Esophagus muscularis mucosa (tissue), 4 donors: ENCODE data around the gene CCT3. TPM values are rescaled to one million over a fixed set of nuclear protein-coding genes. Genes with fewer than 3 reads are reported as not detected.

ENCODE experiments used
- DNase-seq: peaks from one replicate; pipeline ENCODE4 v3.0.0-alpha.2; 2017; ENCODE audit errors: extremely low spot score
- H3K27ac ChIP-seq, 4 donors: fragments of 200-600 bp; sonication (generic); replicated peaks in 1 of 4; 1 replicate in 3 of 4; 2 replicates in 1 of 4; pipeline ENCODE4 v1.5.1; 2016 to 2019; ENCODE audit warnings: mild to moderate bottlenecking in 1 of 4
- H3K27me3 ChIP-seq, 4 donors: fragments of 200-600 bp; sonication (generic); one replicate each; pipeline versions ENCODE4 v1.5.1 to v1.6.0; 2016 to 2019
- H3K36me3 ChIP-seq, 4 donors: fragments of 200-600 bp; sonication (generic); one replicate each; pipeline ENCODE4 v1.5.1; 2016 to 2019
- H3K4me1 ChIP-seq, 4 donors: fragments of 200-600 bp; sonication (generic); one replicate each; pipeline ENCODE4 v1.5.1; 2016 to 2019
- H3K4me3 ChIP-seq, 4 donors: fragments of 200-600 bp; sonication (generic); 1 replicate in 2 of 4; 2 replicates in 2 of 4; pipeline ENCODE4 v1.5.1; 2016 to 2019; ENCODE audit warnings: mild to moderate bottlenecking in 4 of 4, moderate library complexity in 1 of 4
- H3K9me3 ChIP-seq, 4 donors: fragments of 200-600 bp; sonication (generic); 1 replicate in 3 of 4; 2 replicates in 1 of 4; pipeline ENCODE4 v1.5.1; 2016 to 2019
- EP300 ChIP-seq: sonication (generic); formaldehyde crosslinking; IDR thresholded peaks from one replicate; pipeline ENCODE4 v1.6.1; 2017; ENCODE audit warnings: antibody characterized with exemption
- POLR2A ChIP-seq: fragments of 450-650 bp; IDR thresholded peaks from one replicate; pipeline ENCODE4 v1.6.1; 2017; ENCODE audit warnings: antibody characterized with exemption, moderate library complexity, mild to moderate bottlenecking, low read depth
- POLR2AphosphoS5 ChIP-seq, 2 donors: sonication (generic); formaldehyde crosslinking; IDR thresholded peaks; one replicate each; pipeline ENCODE4 v1.6.1; 2017; ENCODE audit warnings: antibody characterized with exemption in 2 of 2
- WGBS: methylation state at CpG from one replicate; pipeline ENCODE4 v1.1.5; 2018; 5-methylcytosine and 5-hydroxymethylcytosine counted together
- intact Hi-C: fragments of 100-400 bp; cut with DNase I; formaldehyde crosslinking; loops from one replicate; pipeline ENCODE4 v1.15.1; 2023
- total RNA-seq, 4 donors: library from RNA; depleted of rRNA; stranded (reverse); fragments of >200 nt; gene quantifications; one replicate each; pipeline versions ENCODE4 v1.1.0 to v1.2.1, GENCODE V29; 2016
- TF ChIP-seq, protein P1 (sequence below), 3 experiments: fragments of 200-600 bp in 2 of 3; fragments of 450-650 bp in 1 of 3; sonication (generic) in 2 of 3; IDR thresholded peaks; one replicate each; pipeline ENCODE4 v1.5.1; 2017 to 2019; ENCODE audit warnings: antibody characterized with exemption in 3 of 3, mild to moderate bottlenecking in 2 of 3, moderate library complexity in 1 of 3

CCT3 gene
- total RNA-seq, 4 donors from 2014 or later = 172 to 241 (median 222) TPM

GRCh38 chr1:156279837-156280236, 58.3 kb downstream of the CCT3 start:
- WGBS = 87% methylated on average over 3 of the region's 3 CpGs
- peaks cover 26 to 39% (median 34%) of the 10 kb centered on the region in 4 donors for H3K4me1 ChIP-seq

DNA sequence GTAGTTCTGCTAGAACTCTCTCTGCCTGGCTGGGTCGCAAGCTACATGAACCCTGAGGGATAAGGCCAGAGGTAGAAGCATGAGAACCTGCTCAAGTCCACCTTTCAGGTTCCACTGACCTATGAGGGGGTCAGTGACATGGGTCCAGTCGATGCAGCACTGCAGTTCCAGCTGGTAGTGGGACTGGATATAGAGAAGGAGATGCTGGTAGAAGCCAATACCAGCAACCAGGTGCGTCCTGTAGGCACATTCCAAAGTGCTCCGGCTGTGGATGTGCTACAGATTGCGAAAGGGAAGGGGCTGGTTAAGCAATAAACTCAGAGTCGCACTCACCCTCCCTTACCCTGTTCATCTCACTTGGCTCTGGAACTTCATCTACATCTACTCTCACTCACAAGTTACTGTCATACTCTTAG, 61.1 kb downstream of the CCT3 start:
- no peak overlapping the region for H3K4me3 ChIP-seq
- peaks cover 60 to 77% (median 74%) of the 10 kb centered on the region in 4 donors for H3K36me3 ChIP-seq
- peaks cover 13 to 22% (median 22%) of the 10 kb centered on the region in 4 donors for H3K4me1 ChIP-seq
- no peaks in the 10 kb centered on the region for H3K9me3 ChIP-seq
- H3K27ac ChIP-seq = peak overlapping the region in 1 of 4 donors; percentile 45
- WGBS = 76% methylated on average over 6 of the region's 6 CpGs
- no peaks in the 10 kb centered on the region for H3K27me3 ChIP-seq
- no peak for DNase-seq
- TF ChIP-seq POLR2A (no peak), EP300 (no peak), POLR2AphosphoS5 (IDR thresholded peaks at IDR 0.05) (no peak)
- TF ChIP-seq, protein P1, sequence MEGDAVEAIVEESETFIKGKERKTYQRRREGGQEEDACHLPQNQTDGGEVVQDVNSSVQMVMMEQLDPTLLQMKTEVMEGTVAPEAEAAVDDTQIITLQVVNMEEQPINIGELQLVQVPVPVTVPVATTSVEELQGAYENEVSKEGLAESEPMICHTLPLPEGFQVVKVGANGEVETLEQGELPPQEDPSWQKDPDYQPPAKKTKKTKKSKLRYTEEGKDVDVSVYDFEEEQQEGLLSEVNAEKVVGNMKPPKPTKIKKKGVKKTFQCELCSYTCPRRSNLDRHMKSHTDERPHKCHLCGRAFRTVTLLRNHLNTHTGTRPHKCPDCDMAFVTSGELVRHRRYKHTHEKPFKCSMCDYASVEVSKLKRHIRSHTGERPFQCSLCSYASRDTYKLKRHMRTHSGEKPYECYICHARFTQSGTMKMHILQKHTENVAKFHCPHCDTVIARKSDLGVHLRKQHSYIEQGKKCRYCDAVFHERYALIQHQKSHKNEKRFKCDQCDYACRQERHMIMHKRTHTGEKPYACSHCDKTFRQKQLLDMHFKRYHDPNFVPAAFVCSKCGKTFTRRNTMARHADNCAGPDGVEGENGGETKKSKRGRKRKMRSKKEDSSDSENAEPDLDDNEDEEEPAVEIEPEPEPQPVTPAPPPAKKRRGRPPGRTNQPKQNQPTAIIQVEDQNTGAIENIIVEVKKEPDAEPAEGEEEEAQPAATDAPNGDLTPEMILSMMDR (IDR thresholded peaks at IDR 0.05) = no peak
- intact Hi-C loops = no loop called here

More at GRCh38 chr1:156279837-156280236, 58.3 kb downstream of the CCT3 start:
- no peaks in the 10 kb centered on the region for H3K9me3 ChIP-seq
- intact Hi-C loops = no loop called here
- DNase-seq = no peak
- peaks cover 33 to 49% (median 45%) of the 10 kb centered on the region in 4 donors for H3K36me3 ChIP-seq
- no peaks in the 10 kb centered on the region for H3K27me3 ChIP-seq
- H3K27ac ChIP-seq = no peak overlapping the region
- TF ChIP-seq, protein P1 (IDR thresholded peaks at IDR 0.05) = no peak
- TF ChIP-seq POLR2A (no peak), POLR2AphosphoS5 (IDR thresholded peaks at IDR 0.05) (no peak), EP300 (no peak)
- H3K4me3 ChIP-seq = no peak overlapping the region

DNA sequence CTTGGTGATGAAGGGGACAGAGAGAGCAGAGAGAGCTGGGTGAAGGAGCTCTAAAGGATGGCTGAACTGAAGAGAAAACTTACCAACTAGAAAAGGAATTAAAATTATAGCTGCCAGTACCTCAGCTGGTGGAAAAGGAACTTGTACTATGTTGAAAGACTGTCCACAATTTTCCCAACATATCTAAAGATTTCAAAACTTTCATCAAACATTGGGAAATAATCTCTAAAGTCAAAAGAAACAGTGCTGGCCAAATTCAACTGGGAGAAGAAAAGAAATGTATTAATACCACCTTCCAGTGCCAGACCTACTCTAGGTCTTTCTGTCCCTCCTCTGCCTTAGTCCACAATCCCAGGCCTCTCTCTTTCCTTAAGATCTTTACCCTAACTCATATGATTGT, 61.6 kb downstream of the CCT3 start:
- TF ChIP-seq POLR2A (no peak), EP300 (no peak), POLR2AphosphoS5 (IDR thresholded peaks at IDR 0.05) (no peak)
- TF ChIP-seq, protein P1 (IDR thresholded peaks at IDR 0.05) = no peak
- Histone ChIP-seq H3K27me3 (no peaks in the 10 kb centered on the region), H3K36me3 (peaks cover 64 to 82% (median 78%) of the 10 kb centered on the region in 4 donors), H3K27ac (peak overlapping the region in 1 of 4 donors; percentile 45), H3K4me1 (peaks cover 9 to 18% (median 17%) of the 10 kb centered on the region in 4 donors), H3K4me3 (no peak overlapping the region), H3K9me3 (no peaks in the 10 kb centered on the region)
- intact Hi-C loops = no loop called here
- DNase-seq = no peak

- H3K4me3 ChIP-seq = no peak overlapping the region
- intact Hi-C loops = no loop called here
- 88% methylated on average over 3 of the region's 3 CpGs for WGBS
- H3K27ac ChIP-seq = no peak overlapping the region
- no peaks in the 10 kb centered on the region for H3K4me1 ChIP-seq
- H3K27me3 ChIP-seq = no peaks in the 10 kb centered on the region
- no peak for DNase-seq
- peaks cover 69 to 100% (median 100%) of the 10 kb centered on the region in 4 donors for H3K36me3 ChIP-seq
- H3K9me3 ChIP-seq = no peaks in the 10 kb centered on the region
- TF ChIP-seq, protein P1 (IDR thresholded peaks at IDR 0.05) = no peak
- TF ChIP-seq EP300 (no peak), POLR2A (no peak), POLR2AphosphoS5 (IDR thresholded peaks at IDR 0.05) (no peak)
Observed at GRCh38 chr1:156270314-156270713, 67.8 kb downstream of the CCT3 start.

GRCh38 chr1:156268336-156268735, 69.8 kb downstream of the CCT3 start:
- intact Hi-C loops = no loop called here
- TF ChIP-seq EP300 (no peak), POLR2AphosphoS5 (IDR thresholded peaks at IDR 0.05) (no peak)
- TF ChIP-seq, protein P1 (IDR thresholded peaks at IDR 0.05) = no peak
- H3K4me3 ChIP-seq = no peak overlapping the region
- peaks cover 58 to 100% (median 97%) of the 10 kb centered on the region in 4 donors for H3K36me3 ChIP-seq
- no peaks in the 10 kb centered on the region for H3K27me3 ChIP-seq
- WGBS = 79% methylated on average over 4 of the region's 4 CpGs
- H3K27ac ChIP-seq = no peak overlapping the region
- no peaks in the 10 kb centered on the region for H3K9me3 ChIP-seq
- peaks cover 0 to under 1% (median 0%) of the 10 kb centered on the region in 4 donors for H3K4me1 ChIP-seq
- DNase-seq = no peak
